ES-I3 (cell line): ENCODE measurements around the gene PKP3.
"Not testable (repeated sequence)": the region's sequence is repeated elsewhere in the genome, so short reads cannot be mapped to it uniquely, and the experiment has no call there.

Source experiments
- H3K36me3 ChIP-seq: 2 replicates; pipeline ENCODE4 v1.6.1; 2013; ENCODE audit warnings: mild to moderate bottlenecking, low read length, control low read depth, moderate library complexity; ENCODE audit not compliant: insufficient read depth
- H3K4me1 ChIP-seq: 2 replicates; pipeline ENCODE4 v1.6.1; 2013; ENCODE audit warnings: mild to moderate bottlenecking, control low read depth, low read length; ENCODE audit not compliant: insufficient read depth
- H3K9ac ChIP-seq: 2 replicates; pipeline ENCODE4 v1.6.1; 2013; ENCODE audit warnings: low read depth, mild to moderate bottlenecking, low read length, moderate library complexity
- H3K9me3 ChIP-seq: 2 replicates; pipeline ENCODE4 v1.6.1; 2013; ENCODE audit warnings: mild to moderate bottlenecking, low read length, moderate library complexity; ENCODE audit not compliant: control insufficient read depth, insufficient read depth

The PKP3 gene

DNA sequence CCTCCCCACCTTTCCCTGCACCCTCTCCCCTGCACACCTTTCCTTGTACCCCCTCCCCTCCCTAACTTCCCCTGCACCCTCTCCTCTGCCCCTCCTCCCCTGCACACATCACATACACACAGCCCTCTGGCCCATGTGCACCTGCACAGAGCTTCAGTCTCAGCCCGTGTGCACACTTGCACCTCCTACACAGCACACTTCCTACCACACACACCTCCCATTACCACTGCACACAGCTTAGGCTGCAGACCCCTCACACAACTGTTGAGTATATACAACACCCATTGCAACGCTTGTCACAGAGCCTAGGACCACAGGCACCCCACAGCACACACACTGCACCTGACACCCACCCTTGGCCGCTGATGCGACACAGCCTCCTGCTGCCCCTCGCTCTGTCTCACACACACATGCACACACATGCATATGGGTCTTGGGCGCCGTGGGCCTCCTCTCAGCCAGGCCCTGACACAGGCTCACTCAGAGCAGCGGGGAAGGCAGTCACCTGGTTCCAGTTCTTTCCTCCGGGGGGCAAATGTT is 20.4 kb downstream of the PKP3 start:
- peaks cover 23% of the 10 kb centered on the region; the same call in 1 of the 2 replicates for H3K4me1 ChIP-seq

DNA sequence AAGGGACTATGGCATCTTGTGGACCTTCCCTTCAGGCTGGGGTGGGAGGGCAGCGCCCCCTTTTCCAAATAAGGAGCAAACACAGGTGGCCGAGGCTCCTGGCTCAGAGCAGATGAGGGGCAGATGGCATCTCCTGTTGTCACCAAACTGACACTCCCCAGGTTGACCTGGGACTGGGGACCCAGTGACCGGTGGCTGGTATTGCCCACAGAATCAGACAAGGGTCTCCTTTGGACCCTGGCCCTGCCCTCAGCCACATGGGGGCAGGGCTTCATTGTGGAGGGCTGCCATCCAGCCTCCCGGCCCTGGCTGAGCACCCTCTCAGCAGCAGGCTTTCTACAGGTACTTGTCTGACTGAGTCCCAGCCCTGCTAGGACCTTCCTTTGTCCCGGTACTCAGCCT is 21.6 kb downstream of the PKP3 start:
- peaks cover 23% of the 10 kb centered on the region; the same call in 1 of the 2 replicates for H3K4me1 ChIP-seq
- no peaks in the 10 kb centered on the region for H3K9me3 ChIP-seq
- H3K9ac ChIP-seq = no peak overlapping the region; the same call in 1 of the 2 replicates
- no peaks in the 10 kb centered on the region for H3K36me3 ChIP-seq

More for the DNA sequence above, 20.4 kb downstream of the PKP3 start:
- H3K9ac ChIP-seq = no peak overlapping the region
- no peaks in the 10 kb centered on the region for H3K36me3 ChIP-seq
- H3K9me3 ChIP-seq = no peaks in the 10 kb centered on the region

DNA sequence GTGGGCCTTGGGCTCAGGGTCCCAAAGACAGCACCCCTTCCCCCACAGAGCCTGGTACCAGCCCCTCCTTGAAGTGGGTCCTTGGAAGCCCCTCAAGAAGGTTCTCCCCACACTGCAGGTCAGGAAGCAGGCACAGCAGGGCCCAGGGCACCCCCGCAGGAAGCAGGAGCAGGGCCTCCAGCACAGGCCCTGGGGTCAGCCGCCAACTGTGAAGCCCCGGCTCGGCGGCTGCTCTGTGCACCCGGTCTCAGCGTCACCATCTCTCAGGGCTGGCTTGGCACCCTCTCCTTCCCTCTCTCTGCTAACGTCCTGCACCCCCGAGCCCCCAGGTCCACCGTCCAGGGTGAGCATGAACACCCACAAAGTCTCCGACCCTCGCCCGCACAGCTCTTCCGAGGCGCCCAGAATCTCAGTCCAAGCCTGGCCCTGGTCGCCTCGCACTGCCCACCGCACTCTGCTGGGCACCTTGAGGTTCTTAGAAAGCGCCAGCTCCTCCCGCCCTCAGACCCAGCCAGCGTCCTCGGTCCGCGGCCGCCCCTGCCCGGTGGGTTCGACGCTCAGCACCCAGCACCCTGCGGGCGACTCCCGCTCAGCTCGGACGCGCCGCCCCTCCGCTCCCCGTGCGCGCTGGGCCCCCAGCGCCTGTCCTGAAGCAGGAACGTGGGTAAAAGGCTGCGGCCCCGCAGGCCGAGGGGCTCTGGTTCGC is 22.2 kb downstream of the PKP3 start:
- H3K9me3 ChIP-seq = no peaks in the 10 kb centered on the region
- no peaks in the 10 kb centered on the region for H3K36me3 ChIP-seq
- H3K9ac ChIP-seq = peak overlapping the region; percentile 63
- peaks cover 23% of the 10 kb centered on the region; the same call in 1 of the 2 replicates for H3K4me1 ChIP-seq

DNA sequence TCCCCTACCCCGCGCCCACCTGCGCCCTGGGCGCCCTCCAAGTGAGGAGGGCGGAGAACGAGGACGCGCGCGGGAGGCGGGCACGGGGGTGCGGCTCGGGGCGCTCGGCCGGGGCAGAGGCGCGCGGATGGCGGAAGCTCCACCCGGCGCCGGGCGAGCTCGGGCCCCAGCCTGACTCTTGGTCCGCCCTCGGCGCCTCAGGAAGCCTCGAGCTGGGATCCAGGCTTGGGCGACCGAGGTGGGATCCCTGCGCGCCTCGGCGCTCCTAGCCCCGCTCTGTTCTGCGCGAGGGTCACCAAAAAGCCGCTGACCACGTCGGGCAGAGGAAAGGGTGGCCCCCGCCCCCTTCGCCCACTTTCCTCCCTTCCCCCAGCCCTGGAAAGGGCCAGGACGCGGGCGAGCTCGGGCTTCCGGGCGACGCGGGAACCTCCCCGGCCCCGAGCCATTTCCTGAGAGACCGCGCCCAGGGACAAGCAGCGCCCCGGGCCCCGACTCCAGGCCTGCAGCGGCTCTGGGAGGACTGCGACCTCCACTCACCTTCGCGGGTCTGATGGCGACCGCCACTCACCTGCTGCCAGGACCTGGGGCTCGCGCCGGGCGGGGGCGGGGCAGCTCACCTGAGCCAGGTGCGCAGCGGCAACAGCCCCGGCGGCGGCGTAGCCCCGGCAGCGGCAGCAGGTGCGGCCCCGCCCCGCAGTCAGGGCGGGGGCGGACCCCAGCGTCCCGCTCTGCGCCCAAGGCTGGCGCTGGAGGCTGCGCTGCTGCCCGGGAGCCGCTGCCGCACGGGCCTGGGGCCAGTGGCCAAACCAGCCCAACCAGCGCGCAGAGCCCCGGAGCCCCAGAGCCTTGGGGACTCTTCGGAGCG is 23.0 kb downstream of the PKP3 start:
- peaks cover 23% of the 10 kb centered on the region; the same call in 1 of the 2 replicates for H3K4me1 ChIP-seq
- H3K9ac ChIP-seq = peak overlapping the region; percentile 63
- no peaks in the 10 kb centered on the region for H3K9me3 ChIP-seq
- no peaks in the 10 kb centered on the region for H3K36me3 ChIP-seq

DNA sequence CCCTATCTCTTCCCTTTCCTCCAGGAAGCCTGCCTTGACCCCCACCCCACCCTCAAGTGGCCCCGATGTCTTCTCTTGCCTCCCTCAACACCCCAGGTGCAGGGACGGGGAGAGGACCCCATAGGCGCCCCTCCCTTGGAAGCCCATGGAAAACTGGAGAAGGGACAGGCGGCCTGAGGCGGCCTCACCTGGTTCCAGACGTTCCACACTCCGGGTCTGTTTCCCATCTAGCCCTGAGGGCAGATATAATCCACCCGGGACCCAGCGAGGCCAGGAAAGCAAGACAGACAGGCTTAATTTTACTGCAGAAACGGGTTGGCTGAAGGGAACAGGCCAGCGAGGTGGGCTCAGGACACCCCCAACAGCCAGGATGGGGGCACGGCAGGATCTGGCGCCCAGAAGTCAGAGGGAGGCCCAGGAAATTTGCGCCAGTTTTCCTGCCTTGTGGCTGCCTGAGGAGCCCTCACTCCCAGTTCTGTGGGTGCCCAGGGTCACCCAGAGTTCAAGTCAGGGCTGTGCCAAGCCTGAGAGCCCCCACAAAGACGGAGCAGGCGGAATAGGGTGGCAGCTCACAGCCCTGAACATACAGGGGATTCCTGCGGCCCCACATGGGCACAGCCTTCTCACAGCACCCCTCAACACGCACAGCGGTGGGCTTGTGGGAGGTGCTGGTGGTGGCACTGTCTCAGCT is 23.8 kb downstream of the PKP3 start:
- Histone ChIP-seq H3K36me3 (no peaks in the 10 kb centered on the region), H3K9me3 (no peaks in the 10 kb centered on the region), H3K4me1 (peaks cover 23% of the 10 kb centered on the region; the same call in 1 of the 2 replicates), H3K9ac (peak overlapping the region; percentile 63)

DNA sequence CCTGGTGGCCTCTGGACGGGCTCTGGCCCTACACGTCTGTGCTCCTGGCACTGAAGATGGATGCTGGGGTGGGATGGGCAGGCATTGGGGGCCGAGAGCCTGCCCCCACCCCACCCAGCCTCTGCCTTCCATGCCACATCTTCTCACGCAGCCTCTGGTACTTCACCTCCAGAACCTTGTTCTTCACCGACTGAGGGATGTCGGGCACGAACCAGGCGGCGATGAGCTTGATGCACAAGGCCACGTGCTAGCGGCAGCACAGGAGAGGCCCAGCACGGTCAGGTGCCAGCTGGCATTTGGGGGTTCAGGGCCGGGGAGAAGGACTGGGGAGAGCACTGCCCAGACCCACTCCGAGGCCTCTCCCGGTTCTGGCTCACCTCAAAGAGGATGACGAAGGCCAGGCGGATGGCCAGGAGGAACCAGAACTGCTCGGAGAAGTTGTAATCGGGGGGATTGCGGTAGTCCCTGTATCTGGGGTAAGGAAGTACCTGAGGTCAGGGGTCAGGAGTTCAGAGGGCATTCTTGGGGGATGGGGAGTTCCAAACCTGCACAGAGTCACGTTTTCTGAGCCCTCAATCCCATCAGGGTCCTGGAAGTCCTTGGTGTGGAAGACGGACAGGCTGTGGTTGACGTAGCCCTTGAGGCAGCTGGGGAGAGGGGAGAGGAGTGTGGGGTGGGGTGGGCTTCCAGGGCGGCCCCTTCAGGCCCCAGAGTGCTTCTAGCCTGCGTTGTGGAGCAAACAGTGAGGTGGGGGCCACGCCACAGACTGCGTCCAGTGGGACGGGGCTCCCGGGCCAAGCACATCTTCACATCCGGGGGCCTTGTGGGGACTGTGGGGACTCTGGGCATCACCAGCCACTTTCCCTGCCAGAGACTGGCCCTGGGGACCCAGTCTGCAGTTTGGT is 24.6 kb downstream of the PKP3 start:
- peaks cover 23% of the 10 kb centered on the region; the same call in 1 of the 2 replicates for H3K4me1 ChIP-seq
- H3K9ac ChIP-seq = no peak overlapping the region
- H3K36me3 ChIP-seq = no peaks in the 10 kb centered on the region
- no peaks in the 10 kb centered on the region for H3K9me3 ChIP-seq

DNA sequence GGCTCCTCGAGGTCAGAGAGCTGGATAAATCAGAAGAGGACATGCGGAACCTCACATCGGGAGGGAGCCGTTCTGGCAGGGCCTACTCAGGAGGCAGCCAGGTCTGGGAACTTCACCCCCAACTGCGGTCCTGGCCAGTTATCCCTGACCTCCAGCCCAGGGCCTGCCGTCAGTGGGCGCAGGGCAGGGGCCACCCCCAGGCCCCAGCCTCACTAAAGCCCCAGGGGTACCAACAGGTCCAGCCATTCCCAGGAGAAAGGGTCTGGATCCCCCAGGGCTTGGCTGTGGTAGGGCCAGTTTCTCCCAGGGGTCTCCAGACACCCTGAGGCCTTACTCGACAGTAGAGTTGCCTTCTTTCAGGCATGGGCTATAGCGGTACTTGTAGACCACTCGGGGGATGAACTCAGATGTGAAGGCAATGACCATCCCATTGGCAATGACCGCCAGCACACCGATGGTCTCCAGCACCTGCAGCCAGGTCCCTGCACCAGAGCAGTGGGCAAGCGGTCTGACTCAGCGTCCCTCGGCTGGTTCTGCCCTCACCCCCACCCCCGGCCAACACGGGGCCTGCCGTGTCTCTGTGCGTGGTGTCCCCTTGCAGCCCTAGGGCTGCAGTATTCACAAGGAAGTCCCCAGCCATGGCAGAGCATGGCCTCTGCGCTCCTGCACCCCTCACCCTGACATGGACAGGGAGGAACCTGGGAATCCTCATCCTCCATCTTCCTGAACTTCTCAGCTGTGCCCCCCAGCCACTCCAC is 25.4 kb downstream of the PKP3 start:
- Histone ChIP-seq H3K9me3 (no peaks in the 10 kb centered on the region), H3K9ac (no peak overlapping the region), H3K4me1 (peaks cover 21% of the 10 kb centered on the region; the same call in 1 of the 2 replicates), H3K36me3 (no peaks in the 10 kb centered on the region)

DNA sequence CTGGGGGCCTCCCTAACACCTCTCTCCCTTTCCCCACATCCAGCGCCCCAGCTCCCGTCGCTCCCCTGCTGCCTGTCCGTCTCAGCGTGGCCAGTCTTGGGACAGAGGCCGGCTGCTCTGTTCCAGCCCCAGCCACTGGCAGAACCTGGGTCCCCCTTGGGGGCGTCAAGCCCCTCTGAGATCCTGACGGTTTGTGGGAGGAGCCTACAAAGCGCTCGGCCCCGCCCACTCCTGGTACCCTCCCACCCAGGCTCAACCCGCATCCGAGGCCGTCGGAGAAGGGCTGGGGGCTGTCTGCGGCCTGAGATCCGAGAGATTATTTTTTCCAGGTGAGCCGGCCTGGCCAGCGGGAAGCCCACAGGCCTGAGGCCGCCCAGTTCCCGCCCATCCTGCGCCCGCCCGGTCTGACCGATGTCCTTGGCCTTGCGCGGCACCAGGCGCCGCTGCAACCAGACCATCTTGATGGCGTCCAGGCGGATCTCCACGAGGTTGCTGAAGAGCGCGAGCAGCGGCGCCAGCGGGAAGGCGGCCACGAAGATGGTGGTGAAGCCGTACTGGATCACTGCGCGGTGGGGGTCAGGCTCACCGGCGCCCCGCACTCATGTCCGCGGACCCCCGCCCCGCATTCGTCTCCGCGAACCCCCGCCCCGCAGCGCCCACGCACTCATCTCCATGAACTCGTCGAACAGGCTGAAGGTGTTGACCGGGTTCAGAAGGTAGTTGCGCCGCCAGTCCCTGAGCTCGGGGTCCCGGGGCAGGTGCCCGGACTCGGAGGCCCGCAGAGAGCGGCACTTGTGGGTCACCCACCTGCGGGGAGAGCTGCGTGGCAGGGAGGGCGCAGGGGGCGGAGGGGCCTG is 26.3 kb downstream of the PKP3 start:
- Histone ChIP-seq H3K4me1 (peaks cover 12% of the 10 kb centered on the region; the same call in 1 of the 2 replicates), H3K36me3 (no peaks in the 10 kb centered on the region), H3K9me3 (no peaks in the 10 kb centered on the region), H3K9ac (no peak overlapping the region)

DNA sequence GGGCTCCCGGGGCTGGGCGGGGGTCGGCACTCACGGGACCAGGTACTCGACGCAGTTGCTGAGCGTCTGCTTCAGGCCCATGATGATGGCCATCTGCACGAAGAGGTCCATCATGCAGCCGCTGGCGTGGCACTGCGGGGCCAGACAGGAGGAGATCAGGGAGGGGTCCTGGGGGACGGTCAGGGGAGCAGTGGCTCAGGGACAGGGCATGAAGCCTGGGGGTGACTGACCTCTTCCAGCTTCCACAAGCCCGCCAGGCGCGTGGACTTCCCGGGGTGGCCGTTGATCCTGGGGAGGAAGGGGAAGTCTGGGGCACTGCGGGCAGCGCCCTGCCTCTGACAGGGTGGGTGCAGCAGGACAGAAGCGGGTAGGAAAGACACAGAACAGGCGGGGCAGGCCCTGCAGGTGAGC is 26.9 kb downstream of the PKP3 start:
- Histone ChIP-seq H3K9ac (no peak overlapping the region), H3K9me3 (no peaks in the 10 kb centered on the region), H3K36me3 (no peaks in the 10 kb centered on the region), H3K4me1 (peaks cover 6% of the 10 kb centered on the region; the same call in 1 of the 2 replicates)

DNA sequence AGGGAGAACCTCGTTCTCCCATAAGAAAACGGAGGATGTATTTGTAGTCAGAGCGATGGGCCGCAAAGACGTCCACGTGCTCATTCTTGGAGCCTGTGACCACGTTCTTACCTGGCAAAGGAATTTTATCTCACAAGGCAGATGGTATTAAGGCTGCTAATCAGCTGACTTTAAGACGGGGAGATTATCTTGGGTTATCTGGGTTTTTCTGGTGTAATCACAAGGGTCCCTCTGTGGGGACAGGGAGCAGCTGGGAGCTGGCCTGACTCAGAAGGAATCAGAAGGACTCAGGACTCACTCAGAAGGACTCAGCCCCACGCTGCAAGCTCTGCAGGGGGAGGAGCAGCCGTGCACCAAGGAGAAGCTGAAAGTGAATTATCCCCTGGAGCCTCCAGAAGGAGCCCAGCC is 28.2 kb downstream of the PKP3 start:
- H3K36me3 ChIP-seq = no peaks in the 10 kb centered on the region
- peaks cover 5% of the 10 kb centered on the region; the same call in 1 of the 2 replicates for H3K4me1 ChIP-seq
- H3K9me3 ChIP-seq = no peaks in the 10 kb centered on the region
- no peak overlapping the region for H3K9ac ChIP-seq

DNA sequence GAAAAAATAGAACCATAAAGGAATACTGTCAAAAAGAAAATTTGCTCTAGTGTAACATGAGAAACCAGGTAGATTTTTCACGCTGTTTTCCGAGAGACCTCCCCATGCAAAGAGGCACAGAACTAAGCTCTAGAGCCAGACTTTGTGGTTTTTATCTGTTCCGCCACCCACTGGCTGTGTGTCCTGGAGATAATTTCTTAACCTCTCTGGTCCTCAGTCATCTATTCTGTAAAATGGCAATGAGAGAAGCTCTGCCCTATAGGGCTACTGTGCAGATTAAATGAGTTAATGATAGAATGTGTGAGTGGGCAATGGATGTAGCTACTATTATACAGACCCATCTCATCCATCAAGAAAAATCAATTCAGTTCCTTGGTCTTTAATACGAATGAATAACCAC is 30.2 kb downstream of the PKP3 start:
- no peaks in the 10 kb centered on the region for H3K4me1 ChIP-seq
- H3K9me3 ChIP-seq = no peaks in the 10 kb centered on the region
- H3K9ac ChIP-seq = no peak overlapping the region
- H3K36me3 ChIP-seq = no peaks in the 10 kb centered on the region

DNA sequence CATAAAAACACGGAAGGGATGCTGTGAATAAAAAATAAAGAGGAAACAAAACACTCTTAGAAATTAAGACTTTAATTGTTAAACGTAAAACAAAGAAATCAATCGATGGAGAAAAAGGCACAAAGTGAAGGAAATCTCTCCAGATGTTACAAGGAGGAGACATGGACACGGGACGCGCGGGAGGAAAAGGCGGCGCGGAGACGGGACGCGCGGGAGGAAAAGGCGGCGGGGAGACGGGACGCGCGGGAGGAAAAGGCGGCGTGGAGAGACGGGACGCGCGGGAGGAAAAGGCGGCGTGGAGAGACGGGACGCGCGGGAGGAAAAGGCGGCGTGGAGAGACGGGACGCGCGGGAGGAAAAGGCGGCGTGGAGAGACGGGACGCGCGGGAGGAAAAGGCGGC is 30.8 kb downstream of the PKP3 start:
- not testable (repeated sequence) for H3K36me3 ChIP-seq, H3K9ac ChIP-seq, H3K4me1 ChIP-seq, H3K9me3 ChIP-seq
